ENCODE data around the gene NXF1.
"Not testable (repeated sequence)": the region's sequence is repeated elsewhere in the genome, so short reads cannot be mapped to it uniquely, and the experiment has no call there.

Gene NXF1

DNA sequence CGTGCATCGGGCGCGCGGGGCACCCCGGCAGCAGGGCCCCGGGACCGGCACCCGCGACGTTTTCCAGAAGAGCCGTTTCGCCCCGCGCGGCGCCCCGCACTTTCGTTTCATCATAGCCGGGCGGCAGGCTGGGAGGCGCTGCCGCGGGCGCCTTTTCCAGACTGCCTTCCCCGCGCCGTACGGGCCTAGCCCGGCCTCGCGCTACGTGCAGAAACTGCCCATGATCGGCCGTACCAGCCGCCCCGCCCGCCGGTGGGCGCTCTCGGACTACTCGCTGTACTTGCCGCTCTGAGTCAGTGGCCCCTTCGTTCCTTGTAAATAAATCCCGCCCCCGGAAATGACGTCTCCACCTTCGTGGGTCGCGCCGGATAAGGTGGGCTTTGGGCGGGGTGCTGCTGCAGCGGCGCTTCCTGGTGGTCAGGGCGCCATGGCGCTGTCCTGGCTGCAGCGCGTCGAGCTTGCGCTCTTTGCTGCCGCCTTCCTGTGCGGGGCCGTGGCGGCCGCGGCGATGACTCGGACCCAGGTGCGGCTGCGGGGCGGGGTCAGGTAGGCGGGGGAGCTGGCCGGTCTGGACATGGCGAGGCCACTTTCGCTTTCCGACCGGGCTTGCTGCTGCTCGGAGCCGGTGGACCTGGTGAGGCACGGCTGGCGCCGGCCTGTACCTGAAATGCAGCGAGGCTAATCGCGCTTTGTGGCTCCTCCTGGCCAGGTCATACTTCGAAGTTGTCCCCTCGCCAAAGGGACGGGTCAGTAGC, 18.1 kb downstream of the NXF1 start, which contains the start of gene TMEM179B:
Gene TMEM179B (plus strand): TSS at position 398 of the 755 bp plus-strand sequence. CDS start 30 bp downstream, at position 428.
- peak; percentile 98 for DNase-seq

DNA sequence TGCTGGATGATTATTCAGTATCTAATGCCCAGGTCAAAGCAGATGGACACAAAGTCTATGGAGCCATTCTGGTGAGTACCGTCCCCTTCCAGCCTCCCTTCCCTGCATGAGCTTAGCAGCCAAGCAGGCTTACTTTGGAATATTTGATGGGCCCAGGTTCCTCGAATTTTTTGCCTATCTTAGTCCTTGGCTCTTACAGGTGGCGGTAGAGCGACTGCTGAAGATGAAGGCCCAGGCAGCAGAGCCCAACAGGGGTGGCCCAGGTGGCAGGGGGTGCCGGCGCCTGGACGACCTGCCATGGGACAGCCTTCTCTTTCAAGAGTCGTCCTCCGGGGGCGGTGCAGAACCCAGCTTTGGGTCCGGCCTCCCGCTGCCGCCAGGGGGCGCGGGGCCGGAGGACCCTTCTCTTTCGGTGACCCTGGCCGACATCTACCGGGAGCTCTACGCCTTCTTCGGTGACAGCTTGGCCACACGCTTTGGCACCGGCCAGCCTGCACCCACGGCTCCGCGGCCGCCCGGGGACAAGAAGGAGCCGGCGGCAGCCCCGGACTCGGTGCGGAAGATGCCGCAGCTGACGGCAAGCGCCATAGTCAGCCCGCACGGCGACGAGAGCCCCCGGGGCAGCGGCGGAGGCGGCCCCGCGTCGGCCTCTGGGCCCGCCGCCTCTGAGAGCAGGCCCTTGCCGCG, 18.8 kb downstream of the NXF1 start:
- peak; percentile 92 for DNase-seq

DNA sequence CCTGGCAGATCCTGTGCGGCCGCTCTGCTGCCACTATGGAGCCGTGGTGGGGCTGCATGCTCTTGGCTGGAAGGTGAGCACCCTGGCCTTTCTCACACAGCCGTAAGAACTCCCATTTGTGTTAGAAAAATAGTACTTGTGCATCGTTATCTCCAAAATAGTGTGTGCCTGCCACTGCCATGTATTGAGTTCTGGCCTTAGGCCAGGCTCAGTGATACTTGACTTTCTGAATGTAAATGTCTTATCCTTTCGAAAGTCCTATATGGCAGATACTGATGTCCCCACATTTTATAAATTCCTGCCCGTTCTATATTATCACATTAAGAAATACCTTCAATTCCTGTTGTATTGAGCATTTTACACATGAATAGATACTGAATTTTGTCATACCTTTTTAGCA, 22.5 kb downstream of the NXF1 start:
- no peak for DNase-seq

DNA sequence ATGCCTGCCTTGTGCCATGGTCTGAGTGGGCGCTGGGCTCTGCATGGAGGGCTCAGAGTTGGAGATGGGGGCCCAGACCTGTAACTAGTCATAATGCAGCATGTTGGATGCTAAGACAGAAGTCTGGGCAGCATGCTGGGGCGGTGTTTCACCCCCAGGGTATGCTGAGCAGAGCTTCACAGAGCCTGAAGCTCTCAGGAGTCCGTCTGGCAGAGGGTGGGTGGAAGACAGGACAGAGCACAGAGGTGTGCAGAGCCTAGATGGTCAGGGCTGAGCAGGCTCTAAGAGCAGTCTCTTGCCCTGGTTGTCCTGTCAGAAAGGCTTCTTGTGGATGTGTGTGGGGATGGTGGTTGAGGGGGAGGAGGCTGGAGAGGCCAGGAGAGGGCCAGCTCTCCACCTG, 26.8 kb downstream of the NXF1 start:
- no peak for DNase-seq

DNA sequence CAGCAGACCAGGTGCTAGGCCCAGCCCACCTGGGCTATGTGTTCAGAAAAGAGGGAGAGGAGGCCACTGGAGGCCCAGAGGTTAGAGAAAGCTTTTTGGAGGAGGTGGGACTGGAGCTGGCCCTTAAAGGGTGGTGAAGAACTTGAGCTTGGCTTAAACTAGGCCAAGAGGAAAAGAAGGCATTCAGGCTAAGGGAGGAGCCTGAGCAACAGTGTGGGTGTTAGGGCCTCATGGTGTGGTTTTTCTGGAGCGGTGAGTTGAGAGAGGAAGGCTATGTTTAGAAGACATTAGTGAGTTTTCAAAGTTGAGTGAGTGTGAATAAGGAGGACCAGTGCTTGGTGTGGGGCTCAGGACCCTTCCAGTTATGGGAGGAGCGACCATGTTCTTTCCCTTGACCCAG, 27.9 kb downstream of the NXF1 start:
- DNase-seq, result no peak

DNA sequence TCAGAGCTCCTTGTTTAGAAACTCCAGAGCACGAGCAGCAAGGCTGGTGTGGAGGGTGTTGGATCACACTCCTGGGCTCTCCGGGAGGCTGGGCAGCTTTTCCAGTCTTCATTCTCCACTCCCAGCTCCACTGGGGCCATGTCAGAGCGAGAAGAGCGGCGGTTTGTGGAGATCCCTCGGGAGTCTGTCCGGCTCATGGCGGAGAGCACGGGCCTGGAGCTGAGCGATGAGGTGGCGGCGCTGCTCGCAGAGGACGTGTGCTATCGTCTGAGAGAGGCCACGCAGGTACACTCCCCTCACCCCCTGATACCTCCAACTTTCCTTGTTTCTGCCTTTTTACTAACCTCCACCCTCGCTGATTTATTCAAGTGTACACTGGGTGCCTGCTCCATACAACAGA, 29.6 kb downstream of the NXF1 start:
- DNase-seq, result no peak

DNA sequence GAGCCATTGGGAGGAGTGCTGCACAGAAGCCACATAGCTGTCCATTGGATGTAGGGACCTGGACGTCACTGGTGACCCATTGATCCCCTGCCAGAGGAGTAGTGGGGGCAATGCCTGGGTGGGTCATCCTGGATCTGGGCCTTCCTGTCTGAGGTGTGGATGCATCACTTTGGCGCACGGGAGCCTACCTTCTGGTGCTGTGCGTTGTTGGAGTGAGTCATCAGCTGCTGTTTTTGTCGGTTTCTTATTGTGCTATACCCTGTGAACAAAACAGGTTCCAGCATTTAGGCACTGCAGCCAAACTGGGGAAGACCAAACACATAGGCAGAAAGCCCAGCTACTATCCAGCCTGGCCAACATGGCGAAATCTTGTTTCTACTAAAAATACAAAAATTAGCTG, 30.8 kb downstream of the NXF1 start:
- no peak for DNase-seq

DNA sequence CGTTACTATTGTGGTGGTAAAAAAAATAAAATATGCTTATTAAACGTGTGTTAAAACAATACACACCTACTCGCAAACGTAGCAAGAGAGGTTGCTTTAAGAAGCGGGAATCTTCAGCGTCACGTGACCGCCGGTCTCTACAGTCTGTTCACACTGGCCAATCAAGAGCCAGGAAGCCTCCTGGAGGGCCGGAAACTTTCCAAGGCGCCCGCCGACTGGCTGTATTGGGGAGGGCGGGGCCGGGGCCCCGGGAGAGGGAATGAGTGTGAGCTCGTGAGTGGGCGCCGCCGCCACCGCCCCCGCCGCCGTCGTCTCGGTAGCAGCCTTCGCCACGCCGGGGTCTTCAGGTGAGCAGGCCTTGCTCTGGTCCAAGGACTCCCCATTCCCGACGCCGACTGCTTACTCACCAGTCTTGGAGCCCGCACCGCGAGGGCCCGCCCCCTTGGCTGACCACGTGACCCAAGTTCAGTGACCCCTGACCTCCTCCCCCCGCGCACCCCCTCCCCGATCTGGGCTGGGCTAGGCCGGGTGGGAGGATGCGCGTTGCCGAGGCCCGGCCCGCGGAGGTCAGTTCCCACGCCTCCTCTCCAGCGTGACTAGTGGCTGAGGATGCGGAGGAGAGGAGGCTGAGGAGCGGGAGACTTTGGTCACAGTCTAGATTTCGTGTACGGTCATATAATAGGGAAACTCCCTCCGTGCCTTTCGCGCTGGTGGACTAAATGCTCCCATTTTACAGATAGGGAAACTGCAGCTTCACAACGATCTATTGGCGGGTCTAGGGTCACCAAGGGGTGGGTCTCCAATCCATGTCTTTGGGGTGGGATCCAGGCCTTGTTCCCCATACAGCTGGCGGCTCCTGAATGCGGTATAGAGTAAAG, 33.9 kb downstream of the NXF1 start, which contains the start of gene TAF6L:
Gene TAF6L (plus strand): TSS at position 253 of the 878 bp plus-strand sequence. CDS start 4,388 bp downstream, outside the sequence.
- DNase-seq, result peak; percentile 97

DNA sequence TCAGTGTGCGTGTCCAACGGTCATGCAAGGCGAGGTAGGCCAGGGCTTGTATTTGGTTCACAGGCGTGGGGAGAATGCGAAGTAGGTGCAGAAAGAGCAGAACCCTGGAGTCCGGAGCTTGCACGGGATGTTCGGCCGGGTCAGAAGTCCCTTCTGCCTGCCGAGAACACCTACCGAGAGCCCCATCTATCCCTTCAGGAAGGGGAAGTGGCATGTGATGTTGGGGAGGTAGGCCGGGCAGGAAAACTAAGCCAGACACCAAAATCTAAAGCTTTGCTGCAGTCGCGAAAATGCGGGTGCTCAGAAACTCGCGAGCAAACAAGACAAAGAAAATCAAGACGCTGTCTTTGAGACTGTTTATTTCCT, 34.5 kb downstream of the NXF1 start:
- peak; percentile 37 for DNase-seq

DNA sequence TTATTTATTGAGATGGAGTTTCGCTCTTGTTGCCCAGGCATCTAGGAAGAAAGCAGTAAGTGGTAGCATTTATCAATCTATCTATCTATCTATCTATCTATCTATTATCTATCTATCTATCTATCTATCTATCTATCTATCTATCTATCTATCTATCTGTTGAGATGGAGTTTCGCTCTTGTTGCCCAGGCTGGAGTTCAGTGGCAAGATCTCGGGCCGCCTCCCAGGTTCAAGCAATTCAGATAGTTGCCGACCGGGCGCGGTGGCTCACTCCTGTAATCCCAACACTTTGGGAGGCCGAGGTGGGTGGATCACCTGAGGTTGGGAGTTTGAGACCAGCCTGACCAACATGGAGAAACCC, 44.4 kb downstream of the NXF1 start:
- DNase-seq, result not testable (repeated sequence)

DNA sequence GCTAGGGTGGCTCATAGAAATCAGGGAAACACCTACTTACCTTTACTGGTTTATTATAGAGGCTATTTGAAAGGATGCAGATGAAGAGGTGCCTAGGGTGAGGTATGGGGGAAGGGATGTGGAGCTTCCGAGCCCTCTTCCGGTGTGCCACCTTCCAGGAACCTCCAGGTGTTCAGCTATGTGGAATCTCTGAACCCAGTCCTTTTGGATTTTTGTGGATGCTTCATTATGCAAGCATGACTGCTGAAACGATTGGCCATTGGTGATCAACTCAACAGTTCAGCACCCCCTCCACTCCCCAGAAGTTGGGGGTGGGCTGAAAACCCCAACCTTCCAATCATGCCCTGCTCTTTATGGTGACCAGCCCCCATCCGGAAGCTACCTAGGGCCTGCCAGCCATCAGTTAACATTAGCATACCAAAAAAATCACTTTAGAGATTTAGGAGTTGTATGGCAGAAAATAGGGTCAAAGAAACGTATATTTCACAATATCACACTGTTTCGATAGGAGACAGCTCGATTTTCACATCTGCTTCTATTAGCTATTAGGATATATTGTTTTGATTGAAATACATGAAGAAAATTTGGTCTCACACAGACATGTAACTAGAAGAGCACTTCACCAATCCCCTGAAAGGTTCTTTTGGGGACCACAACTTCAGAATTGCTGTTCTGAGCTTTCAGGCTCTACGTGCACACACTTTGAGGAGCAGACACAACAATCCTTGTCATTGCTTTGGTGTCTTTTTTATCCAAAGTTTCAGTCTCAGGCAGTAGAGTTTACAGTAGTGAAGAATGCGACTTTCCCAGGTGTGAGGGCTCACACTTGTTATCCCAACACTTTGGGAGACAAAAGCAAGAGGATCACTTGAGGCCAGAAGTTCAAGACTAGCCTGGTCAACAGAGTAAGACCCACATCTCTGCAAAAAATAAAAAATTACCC, 47.1 kb downstream of the NXF1 start:
- DNase-seq, result no peak

DNA sequence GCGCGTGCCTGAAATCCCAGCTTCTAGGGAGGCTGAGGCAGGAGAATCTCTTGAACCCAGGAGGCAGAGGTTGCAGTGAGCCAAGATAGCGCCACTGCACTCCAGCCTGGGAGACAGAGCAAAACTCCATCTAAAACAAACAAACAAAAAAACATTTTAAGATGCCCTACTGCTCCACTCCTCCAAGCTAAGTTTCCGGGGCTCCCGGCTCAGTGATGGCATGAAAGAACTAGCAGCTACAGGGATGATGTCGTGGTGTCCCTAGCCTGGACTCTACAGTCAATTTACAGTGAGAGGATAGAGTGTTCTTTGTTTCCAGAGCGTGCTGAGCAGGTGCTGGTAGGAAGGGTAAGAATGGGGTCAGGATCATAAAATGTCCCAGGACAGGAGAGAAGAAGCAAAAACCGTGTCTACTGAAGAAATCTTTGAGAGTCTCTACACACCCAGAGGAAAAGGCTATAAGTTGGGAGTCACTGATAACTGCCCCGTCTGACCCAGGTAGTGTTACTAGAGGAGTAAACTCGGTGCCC, 50.1 kb downstream of the NXF1 start:
- no peak for DNase-seq

DNA sequence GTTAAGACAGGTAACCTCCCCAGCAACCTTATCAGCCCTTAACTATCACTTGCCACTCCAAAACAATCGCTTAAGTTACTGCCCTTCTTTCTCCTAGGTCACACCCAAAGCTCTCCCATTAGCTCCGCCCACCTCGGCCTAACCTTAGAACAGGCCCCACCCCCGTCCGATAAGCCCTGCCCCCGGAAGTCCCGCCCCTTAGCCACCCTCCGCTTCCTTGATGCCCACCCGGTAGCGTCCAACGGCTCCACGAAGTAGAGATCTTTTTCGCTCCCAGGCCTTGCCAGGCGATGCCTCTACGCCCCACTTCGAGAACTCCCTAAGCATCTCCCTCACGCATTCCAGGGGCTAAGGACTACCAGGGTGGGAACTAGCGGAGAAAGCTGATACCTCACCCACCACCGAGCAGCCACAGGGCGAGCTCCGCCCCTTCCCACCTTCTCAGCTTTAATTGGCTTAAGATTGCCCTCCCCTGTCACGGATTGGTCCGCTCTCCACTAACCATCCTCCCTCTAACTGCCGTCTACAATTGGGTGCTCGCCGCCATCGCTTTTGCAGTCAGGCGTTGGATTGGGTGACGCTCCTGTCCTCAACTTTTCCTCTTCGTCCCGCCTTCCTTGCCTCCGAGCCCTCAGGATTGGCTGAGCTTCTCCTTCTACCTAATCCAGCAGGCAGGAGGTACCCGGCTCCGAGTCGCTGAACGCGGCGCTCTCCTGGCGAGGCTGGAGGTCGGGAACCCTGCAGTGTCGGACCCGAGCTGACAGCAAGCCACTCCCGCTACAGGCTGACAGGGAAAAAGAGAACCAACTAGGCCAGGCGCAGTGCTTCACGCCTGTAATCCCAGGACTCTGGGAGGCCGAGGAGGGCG, 51.3 kb downstream of the NXF1 start, which contains the start of gene ZBTB3:
Gene ZBTB3 (minus strand): TSS at position 425 of the 868 bp plus-strand sequence. CDS start 496 bp downstream, outside the sequence.
- peak; percentile 99 for DNase-seq

DNA sequence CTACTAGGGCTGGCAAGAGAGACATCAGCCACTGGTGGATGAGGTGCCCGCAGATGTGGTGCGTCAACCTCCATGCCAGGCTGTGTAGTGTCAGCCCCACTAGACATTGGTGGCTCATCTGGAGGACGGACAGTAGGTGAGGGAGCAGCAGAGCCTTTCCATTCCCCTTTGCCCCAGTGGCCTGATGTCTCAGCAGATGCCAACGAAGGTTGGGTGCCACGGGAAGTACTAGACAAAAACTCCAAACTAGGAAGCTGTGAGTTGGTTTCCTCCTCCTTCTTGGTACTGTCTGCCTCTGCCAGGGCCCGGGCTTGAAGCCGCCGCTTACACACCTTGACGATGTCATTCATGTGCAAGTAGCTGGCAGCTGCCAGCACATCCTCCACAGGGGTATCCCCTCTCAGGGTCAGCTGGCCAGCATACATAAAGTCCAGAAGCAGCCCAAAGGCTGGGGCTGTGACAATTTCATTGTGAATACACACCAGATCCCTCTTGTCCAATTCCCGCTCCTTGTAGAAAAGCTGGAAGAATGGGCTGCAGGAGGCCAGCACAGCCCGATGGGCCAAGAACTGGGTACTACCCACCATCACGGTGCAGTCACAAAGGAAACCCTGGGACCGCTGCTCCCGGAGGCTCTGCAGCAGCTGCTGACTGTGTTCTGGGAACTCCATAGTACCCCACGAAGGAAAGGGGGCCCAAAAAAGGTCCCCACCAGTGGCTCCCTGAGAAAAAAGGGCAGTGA, 52.1 kb downstream of the NXF1 start:
- DNase-seq, result no peak

DNA sequence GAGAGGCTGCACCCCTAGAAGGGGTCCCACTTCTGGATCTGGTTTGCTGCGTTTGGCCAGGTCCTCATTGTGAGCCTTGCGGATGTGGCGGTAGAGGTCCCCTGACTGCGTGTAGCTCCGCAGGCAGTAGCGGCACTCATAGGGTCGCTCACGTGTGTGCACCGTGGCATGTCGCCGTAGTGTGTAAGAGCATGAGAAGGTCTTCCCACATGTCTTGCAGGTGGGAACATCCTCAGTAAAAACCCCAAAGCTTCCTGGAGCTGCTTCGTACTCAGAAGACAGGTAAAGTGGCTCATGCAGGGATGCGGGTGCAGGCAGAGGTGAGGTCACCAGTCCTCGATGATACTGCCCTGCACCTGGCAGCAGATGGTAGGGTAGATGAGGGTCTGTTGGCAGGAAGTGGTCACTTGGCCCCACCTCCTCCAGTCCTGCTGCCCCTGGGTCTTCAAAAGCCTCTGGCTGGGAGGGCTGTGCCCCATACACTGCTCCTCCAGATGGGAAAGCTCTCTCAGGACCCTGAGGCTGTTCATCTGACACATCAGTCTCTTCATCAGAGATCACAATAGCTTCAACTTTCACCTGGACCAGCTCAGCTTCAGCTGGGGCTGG, 53.0 kb downstream of the NXF1 start:
- no peak for DNase-seq

DNA sequence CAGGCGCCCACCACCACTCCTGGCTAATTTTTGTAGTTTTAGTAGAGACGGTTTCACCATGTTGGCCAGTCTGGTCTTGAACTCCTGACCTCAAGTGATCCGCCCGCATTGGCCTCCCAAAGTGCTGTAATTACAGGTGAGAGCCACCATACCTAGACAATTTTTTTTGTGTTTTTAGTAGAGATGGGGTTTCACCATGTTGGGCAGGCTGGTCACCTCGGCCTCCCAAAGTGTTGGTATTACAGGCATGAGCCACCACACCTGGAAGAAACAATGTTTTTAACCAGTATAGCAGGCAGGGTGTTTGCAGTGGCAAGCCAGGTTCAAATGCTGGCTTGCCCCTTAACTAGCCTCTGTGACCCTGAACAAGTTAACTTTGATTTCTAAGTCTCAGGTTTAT, 55.3 kb downstream of the NXF1 start:
- not testable (repeated sequence) for DNase-seq

DNA sequence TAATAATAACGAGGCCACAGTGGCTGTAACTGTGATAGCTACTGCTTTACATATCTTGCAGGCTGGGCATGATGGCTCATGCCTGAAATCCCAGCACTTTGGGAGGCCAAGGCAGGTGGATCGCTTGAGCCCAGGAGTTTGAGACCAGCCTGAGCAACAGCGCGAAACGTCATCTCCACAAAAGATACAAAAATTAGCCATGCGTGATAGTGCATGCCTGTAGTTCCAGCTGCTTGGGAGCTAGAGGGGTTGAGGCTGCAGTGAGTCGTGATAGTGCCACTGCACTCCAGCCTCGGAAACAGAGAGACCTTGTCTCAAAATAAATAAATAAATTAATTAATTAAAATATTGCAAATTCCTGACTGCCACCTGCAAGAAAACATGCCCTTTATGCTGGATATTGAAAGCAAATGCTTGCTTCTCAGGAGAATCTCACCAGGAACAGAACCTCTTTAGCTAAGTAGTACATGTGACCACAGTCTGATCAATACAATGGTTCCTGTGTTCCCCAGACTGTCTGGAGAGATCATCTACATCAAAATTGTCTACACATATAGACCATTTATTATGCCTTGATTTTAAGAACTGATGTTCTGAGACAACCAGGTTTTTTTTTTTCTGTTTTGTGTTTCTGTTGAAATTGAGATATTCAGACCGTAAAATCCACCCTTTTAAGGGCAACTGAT, 57.6 kb downstream of the NXF1 start:
- no peak for DNase-seq
